ENCODE measurements around the gene SAP25. TPM values are rescaled to one million over a fixed set of nuclear protein-coding genes. Genes with fewer than 3 reads are reported as not detected.

Gene SAP25
- not detected in 2 replicates for total RNA-seq (2014; rRNA removed; shearing (Covaris generic))

DNA sequence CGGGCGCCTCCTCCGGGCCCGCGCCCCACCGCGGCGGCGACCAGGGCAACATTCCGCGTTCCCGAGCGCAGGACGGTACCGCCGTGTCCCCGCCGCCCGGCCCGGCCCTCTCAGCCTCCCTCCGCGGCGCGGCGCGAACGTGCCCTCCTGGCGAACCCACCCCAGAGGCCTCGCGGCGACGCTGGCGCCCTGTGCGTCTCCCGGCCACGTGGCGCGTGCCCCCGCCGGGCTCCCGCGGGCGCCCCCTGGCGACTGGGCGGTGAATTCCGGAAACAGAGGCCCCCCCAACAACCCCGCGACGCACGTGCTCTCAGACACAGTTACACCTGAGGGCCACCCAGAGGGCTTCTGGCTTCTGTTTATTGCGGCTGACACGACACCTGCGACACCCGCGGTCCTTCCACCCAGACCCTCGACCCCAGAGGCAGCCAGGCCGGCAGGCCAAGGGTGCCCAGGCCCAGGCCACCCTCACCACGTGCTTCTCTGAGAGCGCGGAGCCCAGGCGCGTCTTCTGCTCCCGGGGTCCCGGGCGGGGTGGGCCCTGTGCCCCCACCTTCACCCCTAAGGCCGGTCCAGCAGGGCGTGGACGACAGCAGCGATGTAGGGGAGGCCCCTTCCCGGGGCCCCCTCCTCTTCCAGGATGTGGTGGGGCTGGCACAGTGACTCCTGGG, at the start of gene SAP25:
SAP25 (minus strand) TSS at position 210 of the 671 bp plus-strand sequence; CDS start at position 52, 158 bp downstream.
- DNase-seq (ENCODE audit: low spot score) = no peak
- in situ Hi-C loops (cut with HindIII; ENCODE audit: low sequenced_read_pairs) = no loop called here

GRCh38 chr7:100621554-100621953, 47.9 kb upstream of the SAP25 start:
- no peak for DNase-seq (ENCODE audit: low spot score)
- in situ Hi-C loops (cut with HindIII; ENCODE audit: low sequenced_read_pairs) = no loop called here

DNA sequence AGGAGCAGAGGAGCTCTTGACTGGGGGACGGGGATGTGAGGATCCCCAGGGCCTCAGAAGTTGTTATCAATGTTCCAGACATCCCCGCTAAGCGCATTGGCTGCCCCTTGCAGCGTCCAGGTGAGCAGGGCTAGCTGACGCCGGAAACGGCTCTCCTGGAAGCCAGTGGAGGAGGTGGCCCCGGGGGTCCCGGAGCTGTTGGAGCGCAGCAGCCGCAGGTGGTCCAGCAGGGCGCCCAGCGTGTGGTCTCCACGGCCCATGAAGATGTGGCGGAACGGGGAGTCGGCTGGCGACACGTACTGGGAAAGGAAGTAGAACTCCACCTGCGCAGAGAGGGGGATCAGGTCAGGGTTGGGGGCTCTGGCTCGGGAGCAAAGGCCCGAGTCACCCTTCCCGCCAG, 47.1 kb upstream of the SAP25 start:
- DNase-seq (ENCODE audit: low spot score) = no peak
- in situ Hi-C loops (cut with HindIII; ENCODE audit: low sequenced_read_pairs) = no loop called here

DNA sequence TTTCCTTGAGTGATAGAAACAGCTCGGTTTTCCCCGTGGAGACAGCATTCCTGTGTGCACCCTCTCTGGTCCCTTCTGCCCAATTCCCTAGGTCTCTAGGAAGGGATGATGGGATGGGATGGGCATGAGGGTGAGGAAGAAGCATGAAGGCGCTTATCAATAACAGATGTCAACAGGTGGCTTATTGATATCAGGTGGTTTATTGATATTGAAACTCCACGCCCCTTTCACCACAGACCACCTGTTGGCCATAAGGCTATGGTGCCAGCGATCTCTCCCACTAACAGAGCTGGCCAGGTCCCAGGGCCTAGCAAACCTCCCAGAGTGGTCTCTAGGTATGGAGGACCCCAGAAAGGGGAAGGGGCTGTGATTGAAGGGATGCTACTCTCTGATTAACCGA, 46.5 kb upstream of the SAP25 start:
- in situ Hi-C loops (cut with HindIII; ENCODE audit: low sequenced_read_pairs) = no loop called here
- no peak for DNase-seq (ENCODE audit: low spot score)

GRCh38 chr7:100614308-100614861, 40.7 kb upstream of the SAP25 start:
- in situ Hi-C loops (cut with HindIII; ENCODE audit: low sequenced_read_pairs) = no loop called here
- no peak for DNase-seq (ENCODE audit: low spot score)

GRCh38 chr7:100613412-100614175, 39.9 kb upstream of the SAP25 start:
- DNase-seq (ENCODE audit: low spot score) = no peak
- in situ Hi-C loops (cut with HindIII; ENCODE audit: low sequenced_read_pairs) = no loop called here

GRCh38 chr7:100612730-100613390, 39.2 kb upstream of the SAP25 start:
- DNase-seq (ENCODE audit: low spot score) = no peak
- in situ Hi-C loops (cut with HindIII; ENCODE audit: low sequenced_read_pairs) = no loop called here

GRCh38 chr7:100611983-100612729, 38.5 kb upstream of the SAP25 start, which contains the start of gene MOSPD3:
MOSPD3 (plus strand) TSS chr7:100612540; CDS start chr7:100612792, 252 bp downstream.
- in situ Hi-C loops (cut with HindIII; ENCODE audit: low sequenced_read_pairs) = no loop called here

DNA sequence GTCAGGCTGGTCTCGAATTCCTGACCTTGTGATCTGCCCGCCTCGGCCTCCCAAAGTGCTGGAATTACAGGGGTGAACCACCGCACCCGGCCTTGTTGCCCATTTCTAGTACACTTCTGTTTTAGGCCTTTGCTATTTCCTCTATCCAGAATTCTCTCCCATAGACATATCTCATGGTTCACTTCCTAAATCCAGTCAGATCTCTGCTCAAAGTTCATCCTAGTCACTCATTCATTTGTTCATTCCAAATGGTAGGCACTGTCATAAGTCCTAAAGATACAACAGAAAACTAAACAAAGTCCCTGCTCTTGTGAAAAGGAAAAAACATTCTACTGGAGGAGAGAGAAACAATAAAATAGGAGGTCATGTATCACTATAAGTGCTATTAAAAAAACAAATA, 36.3 kb upstream of the SAP25 start:
- in situ Hi-C loops (cut with HindIII; ENCODE audit: low sequenced_read_pairs) = no loop called here

More at GRCh38 chr7:100611983-100612729, 38.5 kb upstream of the SAP25 start, which contains the start of gene MOSPD3:
- peak; percentile 100 for DNase-seq (ENCODE audit: low spot score)

DNA sequence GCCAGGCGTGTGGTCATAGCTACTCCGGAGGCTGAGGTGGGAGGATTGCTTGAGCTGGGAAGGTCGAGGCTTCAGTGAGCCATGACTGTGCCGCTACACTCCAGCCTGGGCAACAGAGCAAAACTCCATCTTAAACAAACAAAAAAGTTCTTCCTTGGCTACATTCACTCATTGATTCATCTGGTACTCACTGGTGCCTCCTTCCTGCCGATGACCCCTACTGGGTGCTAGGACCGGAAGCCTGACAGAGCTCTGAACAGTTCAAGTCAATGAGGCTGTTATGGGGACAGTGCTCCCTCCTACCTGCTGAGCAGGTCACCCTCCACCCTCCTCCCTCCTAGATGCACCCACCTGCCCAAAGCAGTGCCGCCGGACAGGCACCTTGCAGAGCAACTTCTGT, 33.4 kb upstream of the SAP25 start:
- DNase-seq (ENCODE audit: low spot score) = no peak
- in situ Hi-C loops (cut with HindIII; ENCODE audit: low sequenced_read_pairs) = no loop called here

More for the DNA sequence above, 36.3 kb upstream of the SAP25 start:
- DNase-seq (ENCODE audit: low spot score) = no peak

DNA sequence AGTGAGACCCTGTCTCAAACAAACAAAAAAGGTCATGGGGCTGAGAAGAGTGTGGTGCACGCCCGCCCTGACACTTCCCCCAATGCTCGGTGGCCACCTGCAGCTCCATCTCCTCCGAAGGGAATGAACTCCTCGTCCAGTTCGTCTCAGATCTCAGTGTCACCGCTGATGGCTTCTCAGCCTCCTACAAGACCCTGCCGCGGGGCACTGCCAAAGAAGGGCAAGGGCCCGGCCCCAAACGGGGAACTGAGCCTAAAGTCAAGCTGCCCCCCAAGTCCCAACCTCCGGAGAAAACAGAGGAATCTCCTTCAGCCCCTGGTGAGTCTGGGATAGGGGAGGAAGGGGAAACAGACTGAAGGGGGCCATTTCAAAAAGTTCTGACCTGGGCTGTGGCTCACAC, 32.6 kb upstream of the SAP25 start:
- in situ Hi-C loops (cut with HindIII; ENCODE audit: low sequenced_read_pairs) = no loop called here
- DNase-seq (ENCODE audit: low spot score) = no peak

- peak; percentile 24 for DNase-seq (ENCODE audit: low spot score)
- in situ Hi-C loops (cut with HindIII; ENCODE audit: low sequenced_read_pairs) = no loop called here
These were observed 31.5 kb upstream of the SAP25 start for GRCh38 chr7:100604976-100605911.

GRCh38 chr7:100604028-100604975, 30.6 kb upstream of the SAP25 start:
- in situ Hi-C loops (cut with HindIII; ENCODE audit: low sequenced_read_pairs) = no loop called here
- DNase-seq (ENCODE audit: low spot score) = peak; percentile 75

DNA sequence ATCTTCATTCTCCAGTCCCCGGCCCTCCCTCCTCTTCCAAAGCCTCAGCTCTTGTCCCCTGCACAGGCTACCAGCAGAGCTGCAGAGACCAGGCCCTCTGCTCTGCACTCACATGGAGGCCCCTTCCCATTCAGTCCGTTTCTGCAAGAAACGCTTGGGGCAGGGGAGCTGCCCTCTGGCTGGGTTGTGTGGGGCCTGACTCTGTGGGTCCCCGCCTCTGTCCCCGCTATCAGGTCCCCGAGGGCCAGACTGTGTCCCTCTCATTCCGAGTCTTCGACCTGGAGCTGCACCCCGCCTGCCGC, 30.0 kb upstream of the SAP25 start:
- DNase-seq (ENCODE audit: low spot score) = peak; percentile 47
- in situ Hi-C loops (cut with HindIII; ENCODE audit: low sequenced_read_pairs) = no loop called here

- in situ Hi-C loops (cut with HindIII; ENCODE audit: low sequenced_read_pairs) = no loop called here
- peak; percentile 27 for DNase-seq (ENCODE audit: low spot score)
These were observed 29.4 kb upstream of the SAP25 start for GRCh38 chr7:100602889-100603725.

DNA sequence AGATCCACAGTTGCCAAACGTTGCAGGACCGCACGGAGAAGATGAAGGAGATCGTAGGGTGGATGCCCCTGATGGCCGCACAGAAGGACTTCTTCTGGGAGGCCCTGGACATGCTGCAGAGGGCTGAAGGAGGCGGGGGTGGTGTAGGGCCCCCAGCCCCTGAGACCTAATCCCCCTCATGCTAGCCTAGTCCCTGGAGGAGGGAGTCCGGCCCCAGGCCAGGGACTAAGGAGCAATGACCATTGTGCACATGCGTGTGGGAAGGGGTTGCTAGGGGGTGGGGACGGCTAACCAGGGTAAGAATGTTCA, 27.0 kb upstream of the SAP25 start:
- no peak for DNase-seq (ENCODE audit: low spot score)
- in situ Hi-C loops (cut with HindIII; ENCODE audit: low sequenced_read_pairs) = no loop called here

All from G401 (cell line).